ENCODE data around the gene MAP3K3. TPM values are rescaled to one million over a fixed set of nuclear protein-coding genes. Genes with fewer than 3 reads are reported as not detected.

MAP3K3 gene
- total RNA-seq, 1 donor from 2014 or later, result 28.0 TPM

DNA sequence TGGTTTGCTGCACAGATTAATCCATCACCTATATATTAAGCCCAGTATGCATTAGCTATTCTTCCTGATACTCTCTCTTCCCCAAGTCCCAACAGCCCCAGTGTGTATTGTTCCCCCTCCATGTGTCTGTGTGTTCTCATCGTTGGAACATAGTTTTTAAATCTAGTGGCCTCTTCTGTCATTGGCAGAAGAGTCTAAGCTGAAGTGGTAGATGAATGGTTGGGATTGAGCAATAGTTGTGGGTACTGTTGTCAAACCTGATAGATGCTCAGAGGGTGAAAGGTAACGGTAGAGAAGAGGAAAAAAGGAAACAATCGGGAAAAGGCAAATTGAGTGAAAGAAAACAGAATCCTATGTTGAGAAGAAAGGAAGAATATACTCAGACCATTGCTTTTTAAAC, 29.9 kb downstream of the MAP3K3 start:
- no peak overlapping the region for H3K4me3 Mint-ChIP-seq
- peaks cover under 1% of the 10 kb centered on the region for H3K4me1 Mint-ChIP-seq
- H3K27ac Mint-ChIP-seq (ENCODE audit: unreplicated experiment), result no peak overlapping the region
- H3K27me3 Mint-ChIP-seq (ENCODE audit: low read depth), result no peaks in the 10 kb centered on the region
- TF ChIP-seq, protein P1, sequence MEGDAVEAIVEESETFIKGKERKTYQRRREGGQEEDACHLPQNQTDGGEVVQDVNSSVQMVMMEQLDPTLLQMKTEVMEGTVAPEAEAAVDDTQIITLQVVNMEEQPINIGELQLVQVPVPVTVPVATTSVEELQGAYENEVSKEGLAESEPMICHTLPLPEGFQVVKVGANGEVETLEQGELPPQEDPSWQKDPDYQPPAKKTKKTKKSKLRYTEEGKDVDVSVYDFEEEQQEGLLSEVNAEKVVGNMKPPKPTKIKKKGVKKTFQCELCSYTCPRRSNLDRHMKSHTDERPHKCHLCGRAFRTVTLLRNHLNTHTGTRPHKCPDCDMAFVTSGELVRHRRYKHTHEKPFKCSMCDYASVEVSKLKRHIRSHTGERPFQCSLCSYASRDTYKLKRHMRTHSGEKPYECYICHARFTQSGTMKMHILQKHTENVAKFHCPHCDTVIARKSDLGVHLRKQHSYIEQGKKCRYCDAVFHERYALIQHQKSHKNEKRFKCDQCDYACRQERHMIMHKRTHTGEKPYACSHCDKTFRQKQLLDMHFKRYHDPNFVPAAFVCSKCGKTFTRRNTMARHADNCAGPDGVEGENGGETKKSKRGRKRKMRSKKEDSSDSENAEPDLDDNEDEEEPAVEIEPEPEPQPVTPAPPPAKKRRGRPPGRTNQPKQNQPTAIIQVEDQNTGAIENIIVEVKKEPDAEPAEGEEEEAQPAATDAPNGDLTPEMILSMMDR (conservative IDR thresholded peaks at IDR 0.05), result no peak
- H3K36me3 Mint-ChIP-seq (ENCODE audit: low read depth), result no peaks in the 10 kb centered on the region
- no peaks in the 10 kb centered on the region for H3K9me3 Mint-ChIP-seq
- DNase-seq (ENCODE audit: low read depth, low spot score), result no peak

DNA sequence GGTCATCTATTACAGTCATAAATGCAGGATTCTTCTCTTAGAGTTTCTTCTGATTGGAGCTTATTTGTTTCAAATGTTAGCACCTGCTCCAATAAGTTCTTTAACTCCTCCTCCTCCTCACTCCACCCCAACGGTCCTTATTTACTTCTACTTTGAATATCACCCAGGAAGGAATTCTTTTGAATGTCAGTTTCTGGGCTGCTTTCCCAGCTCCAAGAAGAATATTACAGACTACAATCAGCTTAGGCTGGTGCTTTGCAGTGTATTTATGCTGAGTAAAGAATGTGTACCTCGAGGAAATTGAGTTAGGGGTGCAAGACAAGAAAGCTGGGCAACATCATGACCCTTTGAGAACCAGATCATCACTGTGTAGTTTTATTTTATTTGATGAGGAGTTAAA, 30.8 kb downstream of the MAP3K3 start:
- no peaks in the 10 kb centered on the region for H3K36me3 Mint-ChIP-seq (ENCODE audit: low read depth)
- no peak overlapping the region for H3K27ac Mint-ChIP-seq (ENCODE audit: unreplicated experiment)
- no peak overlapping the region for H3K4me3 Mint-ChIP-seq
- DNase-seq (ENCODE audit: low read depth, low spot score), result no peak
- H3K27me3 Mint-ChIP-seq (ENCODE audit: low read depth), result no peaks in the 10 kb centered on the region
- TF ChIP-seq, protein P1 (conservative IDR thresholded peaks at IDR 0.05), result no peak
- no peaks in the 10 kb centered on the region for H3K9me3 Mint-ChIP-seq
- H3K4me1 Mint-ChIP-seq, result peaks cover 8% of the 10 kb centered on the region

DNA sequence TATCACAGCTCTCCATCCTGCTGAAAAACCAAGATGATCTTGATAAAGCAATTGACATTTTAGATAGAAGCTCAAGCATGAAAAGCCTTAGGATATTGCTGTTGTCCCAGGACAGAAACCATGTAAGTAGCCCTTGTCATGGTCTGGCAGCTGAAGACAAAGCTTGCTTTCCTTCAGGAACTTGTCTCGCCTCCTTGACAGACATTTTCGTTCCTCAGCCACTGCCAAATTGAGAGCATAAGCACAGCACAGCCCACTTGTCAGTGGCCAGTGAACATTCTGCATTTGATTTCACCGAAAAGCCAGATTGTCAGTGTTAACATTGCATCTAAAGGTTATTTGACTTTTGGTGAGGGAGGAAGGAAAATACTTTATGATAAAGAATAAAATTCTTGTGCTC, 35.6 kb downstream of the MAP3K3 start:
- Mint-ChIP-seq H3K27me3 (ENCODE audit: low read depth) (no peaks in the 10 kb centered on the region), H3K4me3 (no peak overlapping the region), H3K27ac (ENCODE audit: unreplicated experiment) (no peak overlapping the region), H3K4me1 (peaks cover 8% of the 10 kb centered on the region), H3K36me3 (ENCODE audit: low read depth) (no peaks in the 10 kb centered on the region), H3K9me3 (no peaks in the 10 kb centered on the region)
- DNase-seq (ENCODE audit: low read depth, low spot score), result no peak
- TF ChIP-seq, protein P1 (conservative IDR thresholded peaks at IDR 0.05), result no peak

DNA sequence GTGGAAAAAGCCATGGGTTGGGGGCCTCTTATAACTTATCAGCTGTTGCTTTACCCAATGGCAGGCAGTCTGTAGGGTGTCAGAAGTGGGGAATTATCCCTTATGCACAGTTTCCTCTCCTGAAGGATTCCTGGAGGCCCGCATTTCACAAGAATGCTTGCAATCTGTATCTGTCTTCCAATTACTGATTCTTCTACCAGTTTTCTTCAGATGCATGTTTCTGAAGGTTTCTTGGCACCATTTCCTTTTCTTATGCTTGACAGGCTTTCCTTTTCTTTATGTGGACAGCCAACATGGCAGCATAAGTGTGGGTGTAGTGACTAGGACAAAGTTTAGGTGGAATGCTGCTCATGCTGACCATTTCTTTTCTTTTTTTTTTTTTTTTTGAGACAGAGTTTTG, 36.1 kb downstream of the MAP3K3 start:
- Mint-ChIP-seq H3K9me3 (no peaks in the 10 kb centered on the region), H3K27ac (ENCODE audit: unreplicated experiment) (no peak overlapping the region), H3K4me1 (peaks cover 8% of the 10 kb centered on the region), H3K4me3 (no peak overlapping the region), H3K36me3 (ENCODE audit: low read depth) (no peaks in the 10 kb centered on the region), H3K27me3 (ENCODE audit: low read depth) (no peaks in the 10 kb centered on the region)
- TF ChIP-seq, protein P1 (conservative IDR thresholded peaks at IDR 0.05), result no peak
- DNase-seq (ENCODE audit: low read depth, low spot score), result no peak

DNA sequence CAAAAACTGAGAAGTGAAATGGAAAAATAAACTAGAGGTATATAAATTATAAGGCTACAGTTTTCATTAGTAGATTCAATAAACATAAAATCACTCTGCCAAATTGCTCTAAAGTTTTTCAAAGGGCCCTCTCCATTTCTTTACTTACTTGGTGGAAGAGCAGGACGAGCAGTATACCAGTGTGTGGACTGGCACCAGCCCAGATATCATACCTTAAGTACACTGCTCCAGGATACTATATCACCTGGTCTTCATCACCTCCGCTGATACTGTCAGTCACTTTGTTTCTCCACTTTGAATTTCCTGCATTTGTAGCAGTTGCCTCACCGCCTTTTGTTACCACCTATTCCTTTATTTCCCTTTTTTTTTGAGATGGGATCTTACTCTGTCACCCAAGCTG, 37.6 kb downstream of the MAP3K3 start:
- no peak for DNase-seq (ENCODE audit: low read depth, low spot score)
- no peaks in the 10 kb centered on the region for H3K27me3 Mint-ChIP-seq (ENCODE audit: low read depth)
- no peak overlapping the region for H3K4me3 Mint-ChIP-seq
- TF ChIP-seq, protein P1 (conservative IDR thresholded peaks at IDR 0.05), result no peak
- H3K4me1 Mint-ChIP-seq, result peaks cover 8% of the 10 kb centered on the region
- peak overlapping the region; percentile 24 for H3K27ac Mint-ChIP-seq (ENCODE audit: unreplicated experiment)
- H3K9me3 Mint-ChIP-seq, result no peaks in the 10 kb centered on the region
- H3K36me3 Mint-ChIP-seq (ENCODE audit: low read depth), result peaks cover 4% of the 10 kb centered on the region

Data from neural crest cell (in vitro differentiated cells).